GM23248 (cell line): ENCODE results near the gene REXO5. TPM values are rescaled to one million over a fixed set of nuclear protein-coding genes. Genes with fewer than 3 reads are reported as not detected.

Experiments
- DNase-seq: peaks from one replicate; pipeline ENCODE4 v3.0.0-alpha.2; 2015
- H2AFZ ChIP-seq: fragments of 200-600 bp; sonication (generic); 2 replicates; pipeline ENCODE4 v1.6.1; 2016; ENCODE audit warnings: antibody characterized with exemption
- H3F3A ChIP-seq: fragments of 200-600 bp; sonication (generic); 2 replicates; pipeline ENCODE4 v1.6.1; 2016; ENCODE audit warnings: mild to moderate bottlenecking, antibody characterized with exemption, mixed run types; ENCODE audit not compliant: insufficient read depth
- H3K27ac ChIP-seq: fragments of 200-600 bp; sonication (generic); 2 replicates; pipeline ENCODE4 v1.5.1; 2016; ENCODE audit warnings: mild to moderate bottlenecking
- H3K27me3 ChIP-seq: fragments of 200-600 bp; sonication (generic); replicated peaks from 2 replicates; pipeline ENCODE4 v1.6.1; 2016; ENCODE audit warnings: mild to moderate bottlenecking; ENCODE audit not compliant: insufficient read depth
- H3K36me3 ChIP-seq: fragments of 200-600 bp; sonication (generic); 2 replicates; pipeline ENCODE4 v1.6.1; 2016; ENCODE audit warnings: low read depth, mild to moderate bottlenecking
- H3K4me1 ChIP-seq: fragments of 200-600 bp; sonication (generic); 2 replicates; pipeline ENCODE4 v1.6.1; 2016; ENCODE audit warnings: mild to moderate bottlenecking; ENCODE audit not compliant: insufficient read depth
- H3K4me2 ChIP-seq: fragments of 200-600 bp; sonication (generic); one replicate; pipeline ENCODE4 v1.6.1; 2016; ENCODE audit warnings: mild to moderate bottlenecking; ENCODE audit not compliant: unreplicated experiment
- H3K4me3 ChIP-seq: fragments of 200-600 bp; sonication (generic); 2 replicates; pipeline ENCODE4 v1.5.1; 2016; ENCODE audit warnings: mild to moderate bottlenecking
- H3K79me2 ChIP-seq: fragments of 200-600 bp; sonication (generic); 2 replicates; pipeline ENCODE4 v1.6.1; 2016; ENCODE audit warnings: mild to moderate bottlenecking; ENCODE audit not compliant: insufficient read depth
- H3K9ac ChIP-seq: fragments of 200-600 bp; sonication (generic); 2 replicates; pipeline ENCODE4 v1.6.1; 2016; ENCODE audit warnings: mild to moderate bottlenecking
- H3K9me2 ChIP-seq: fragments of 200-600 bp; sonication (generic); 2 replicates; pipeline ENCODE4 v1.6.1; 2016; ENCODE audit warnings: mixed run types, mild to moderate bottlenecking, moderate library complexity; ENCODE audit not compliant: insufficient read depth
- H3K9me3 ChIP-seq: fragments of 200-600 bp; sonication (generic); one replicate; pipeline ENCODE4 v1.6.1; 2017; ENCODE audit warnings: low read depth
- H4K20me1 ChIP-seq: fragments of 200-600 bp; sonication (generic); 2 replicates; pipeline ENCODE4 v1.6.0; 2016; ENCODE audit not compliant: insufficient read depth
- EZH2 ChIP-seq: fragments of 200-600 bp; sonication (generic); IDR thresholded peaks from 2 replicates; pipeline ENCODE4 v1.6.1; 2018; ENCODE audit warnings: antibody characterized with exemption, mild to moderate bottlenecking; ENCODE audit not compliant: insufficient read depth, poor library complexity, severe bottlenecking
- EZH2phosphoT487 ChIP-seq: fragments of 200-600 bp; sonication (generic); IDR thresholded peaks from 2 replicates; pipeline ENCODE4 v1.6.1; 2018; ENCODE audit warnings: antibody characterized with exemption, moderate library complexity, mild to moderate bottlenecking, low read depth; ENCODE audit not compliant: insufficient read depth
- WGBS, 2 experiments: methylation state at CpG; one replicate each; pipeline ENCODE4 v1.1.6; 2015 to 2017; ENCODE audit warnings: low lambda C conversion rate in 2 of 2, low coverage in 1 of 2; ENCODE audit errors: missing lambda C conversion rate in 2 of 2; 5-methylcytosine and 5-hydroxymethylcytosine counted together
- in situ Hi-C: fragments of 300-500 bp; cut with MboI; formaldehyde crosslinking; loops from 2 replicates; pipeline ENCODE4 v1.15.0; 2020
- polyA plus RNA-seq: library from polyadenylated mRNA; unstranded; fragments of >200 nt; fragmentation: Nextera tagmentation; extraction: Ambion mirVana; gene quantifications from 2 replicates; pipeline ENCODE4 v1.2.1, GENCODE V29; 2016
- total RNA-seq: library from RNA; depleted of rRNA; stranded (reverse); fragments of >200 nt; shearing (Covaris generic); gene quantifications from 2 replicates; pipeline ENCODE4 v1.2.3, GENCODE V29; 2014

The REXO5 gene
- total and polyA plus RNA-seq, 2 experiments from 2014 or later, result 3.5 to 7.0 TPM

- 40 to 43% methylated on average over 1 of the region's 1 CpG for WGBS, 2 experiments
- no peak overlapping the region for H2AFZ ChIP-seq
- H3K4me2 ChIP-seq, result no peak overlapping the region
- H3K4me1 ChIP-seq, result peaks cover 36% of the 10 kb centered on the region
- no peak for DNase-seq
- H3F3A ChIP-seq, result peaks cover 28% of the 10 kb centered on the region
- H3K79me2 ChIP-seq, result peaks cover 100% of the 10 kb centered on the region
- no peaks in the 10 kb centered on the region for H3K9me2 ChIP-seq
- H3K27ac ChIP-seq, result no peak overlapping the region
- peaks cover 6% of the 10 kb centered on the region; the same call in 1 of the 2 replicates for H3K36me3 ChIP-seq
- in situ Hi-C loops, result no loop called here
- no peaks in the 10 kb centered on the region for H3K9me3 ChIP-seq
- no peak overlapping the region for H3K4me3 ChIP-seq
- no peaks in the 10 kb centered on the region for H3K27me3 ChIP-seq
- H3K9ac ChIP-seq, result no peak overlapping the region
- H4K20me1 ChIP-seq, result peaks cover 26% of the 10 kb centered on the region
- TF ChIP-seq EZH2, result no peak
- no peak for TF ChIP-seq EZH2phosphoT487
These were observed 69.0 kb downstream of the REXO5 start for GRCh38 chr16:20875355-20875650.

GRCh38 chr16:20878682-20879147 lies 72.4 kb downstream of the REXO5 start:
- peak overlapping the region; percentile 46 for H3K27ac ChIP-seq
- WGBS, 2 experiments, result 96% methylated on average over 5 of the region's 5 CpGs
- peak overlapping the region; percentile 28; the same call in 1 of the 2 replicates for H3K9ac ChIP-seq
- peak overlapping the region; percentile 71 for H3K4me2 ChIP-seq
- peaks cover 37% of the 10 kb centered on the region for H3K4me1 ChIP-seq
- H3K27me3 ChIP-seq, result no peaks in the 10 kb centered on the region
- no peak for DNase-seq
- in situ Hi-C loops, result no loop called here
- H3F3A ChIP-seq, result peaks cover 39% of the 10 kb centered on the region
- peaks cover 6% of the 10 kb centered on the region; the same call in 1 of the 2 replicates for H3K36me3 ChIP-seq
- TF ChIP-seq EZH2, result no peak
- no peak for TF ChIP-seq EZH2phosphoT487
- no peak overlapping the region for H2AFZ ChIP-seq
- no peaks in the 10 kb centered on the region for H3K9me3 ChIP-seq
- H3K79me2 ChIP-seq, result peaks cover 100% of the 10 kb centered on the region
- H3K9me2 ChIP-seq, result no peaks in the 10 kb centered on the region
- peaks cover 24% of the 10 kb centered on the region; the same call in 1 of the 2 replicates for H4K20me1 ChIP-seq
- peak overlapping the region; percentile 45 for H3K4me3 ChIP-seq

- H3F3A ChIP-seq, result peaks cover 41% of the 10 kb centered on the region
- peak overlapping the region; percentile 71 for H3K4me2 ChIP-seq
- H3K36me3 ChIP-seq, result peaks cover 6% of the 10 kb centered on the region; the same call in 1 of the 2 replicates
- H4K20me1 ChIP-seq, result peaks cover 21% of the 10 kb centered on the region; the same call in 1 of the 2 replicates
- WGBS, 2 experiments, result 33% methylated on average over 7 of the region's 7 CpGs
- peak overlapping the region; percentile 46 for H3K27ac ChIP-seq
- peaks cover 39% of the 10 kb centered on the region for H3K4me1 ChIP-seq
- no peaks in the 10 kb centered on the region for H3K9me2 ChIP-seq
- peak overlapping the region; percentile 28; the same call in 1 of the 2 replicates for H3K9ac ChIP-seq
- no peaks in the 10 kb centered on the region for H3K9me3 ChIP-seq
- peak overlapping the region; percentile 45 for H3K4me3 ChIP-seq
- no peak for TF ChIP-seq EZH2
- no peak for TF ChIP-seq EZH2phosphoT487
- H3K27me3 ChIP-seq, result no peaks in the 10 kb centered on the region
- in situ Hi-C loops, result no loop called here
- no peak overlapping the region for H2AFZ ChIP-seq
- peaks cover 100% of the 10 kb centered on the region for H3K79me2 ChIP-seq
- peak; percentile 58 for DNase-seq
These were observed 73.1 kb downstream of the REXO5 start for GRCh38 chr16:20879175-20880040.

GRCh38 chr16:20880867-20881502 lies 74.7 kb downstream of the REXO5 start:
- no peak overlapping the region for H2AFZ ChIP-seq
- no peaks in the 10 kb centered on the region for H3K9me2 ChIP-seq
- no peak for TF ChIP-seq EZH2phosphoT487
- no peak for TF ChIP-seq EZH2
- peaks cover 6% of the 10 kb centered on the region; the same call in 1 of the 2 replicates for H3K36me3 ChIP-seq
- peaks cover 36% of the 10 kb centered on the region for H3K4me1 ChIP-seq
- H3F3A ChIP-seq, result peaks cover 52% of the 10 kb centered on the region
- no peak overlapping the region for H3K9ac ChIP-seq
- H3K79me2 ChIP-seq, result peaks cover 100% of the 10 kb centered on the region
- H3K27ac ChIP-seq, result no peak overlapping the region
- H3K4me2 ChIP-seq, result no peak overlapping the region
- H4K20me1 ChIP-seq, result peaks cover 17% of the 10 kb centered on the region; the same call in 1 of the 2 replicates
- WGBS, 2 experiments, result 94% methylated on average over 3 of the region's 3 CpGs
- in situ Hi-C loops, result no loop called here
- no peaks in the 10 kb centered on the region for H3K9me3 ChIP-seq
- no peak for DNase-seq
- no peaks in the 10 kb centered on the region for H3K27me3 ChIP-seq
- H3K4me3 ChIP-seq, result no peak overlapping the region
